Effector memory CD8-positive, alpha-beta T cell (primary cell): ENCODE measurements around the gene NCOA6.

ENCODE experiments used
- ATAC-seq: fragments of 150-1000 bp; cut with Tn5 transposase; replicated peaks from 2 replicates; pipeline ENCODE4 v1.10.0; 2021; ENCODE audit warnings: mild to moderate bottlenecking, moderate library complexity
- DNase-seq, 3 experiments: peaks; one replicate each; pipeline ENCODE4 v3.0.0; 2021
- H3K27ac Mint-ChIP-seq, 2 donors: one replicate each; pipeline ENCODE4 v1.8.0; 2022; ENCODE audit warnings: mild to moderate bottlenecking in 2 of 2, mixed read lengths in 2 of 2, moderate library complexity in 2 of 2
- H3K27me3 Mint-ChIP-seq, 2 donors: one replicate each; pipeline ENCODE4 v1.8.0; 2022; ENCODE audit warnings: mixed read lengths in 2 of 2
- H3K36me3 Mint-ChIP-seq: one replicate; pipeline ENCODE4 v1.8.0; 2022; ENCODE audit warnings: mild to moderate bottlenecking, moderate library complexity, mixed read lengths; ENCODE audit not compliant: insufficient read depth
- H3K4me1 Mint-ChIP-seq, 2 donors: one replicate each; pipeline ENCODE4 v1.8.0; 2022; ENCODE audit warnings: low read depth in 2 of 2, mixed read lengths in 2 of 2
- H3K4me3 Mint-ChIP-seq, 2 donors: one replicate each; pipeline ENCODE4 v1.8.0; 2022; ENCODE audit warnings: mild to moderate bottlenecking in 2 of 2, mixed read lengths in 2 of 2, moderate library complexity in 2 of 2
- H3K9me3 Mint-ChIP-seq, 2 donors: one replicate each; pipeline ENCODE4 v1.8.0; 2022; ENCODE audit warnings: mixed read lengths in 2 of 2
- total RNA-seq, 9 experiments: gene quantifications; one replicate each; lab custom pipeline; 2026; lab: John Stamatoyannopoulos, UW

NCOA6 gene
- 17.0 to 87.0 (median 32.4) reads per million in 9 experiments for total RNA-seq

GRCh38 chr20:34825530-34826362, at the start of gene NCOA6:
NCOA6 (minus strand) TSS chr20:34825651; CDS start chr20:34782355, 43,296 bp downstream.
- Mint-ChIP-seq H3K36me3 (peaks cover 11% of the 10 kb centered on the region), H3K9me3 (no peaks in the 10 kb centered on the region), H3K4me3 (peak within 1 kb of the TSS; percentile 89 to 93), H3K4me1 (peaks cover 34 to 41% of the 10 kb centered on the region in 2 donors), H3K27ac (peak within 1 kb of the TSS; percentile 89 to 92), H3K27me3 (no peaks in the 10 kb centered on the region)
- DNase-seq (peak; percentile 65 to 72 (median 68)), ATAC-seq (peak; percentile 71)

- H3K27me3 Mint-ChIP-seq, result no peaks in the 10 kb centered on the region
- peaks cover 4% of the 10 kb centered on the region for H3K36me3 Mint-ChIP-seq
- no peak for ATAC-seq
- peak overlapping the region in 1 of 2 donors; percentile 89 for H3K27ac Mint-ChIP-seq
- peak overlapping the region; percentile 83 to 89 for H3K4me3 Mint-ChIP-seq
- peaks cover 32 to 48% of the 10 kb centered on the region in 2 donors for H3K4me1 Mint-ChIP-seq
- no peaks in the 10 kb centered on the region for H3K9me3 Mint-ChIP-seq
- peak in 1 of 3 experiments; percentile 26 for DNase-seq
These were observed 48.7 kb upstream of the NCOA6 start for GRCh38 chr20:34874094-34874654.

- Mint-ChIP-seq H3K9me3 (no peaks in the 10 kb centered on the region), H3K27ac (peak overlapping the region; percentile 21 to 89), H3K4me3 (peak overlapping the region; percentile 83 to 89), H3K36me3 (peaks cover 4% of the 10 kb centered on the region), H3K27me3 (no peaks in the 10 kb centered on the region), H3K4me1 (peaks cover 32 to 47% of the 10 kb centered on the region in 2 donors)
- DNase-seq (no peak), ATAC-seq (no peak)
These were observed 48.2 kb upstream of the NCOA6 start for GRCh38 chr20:34873583-34874093.

- peak; percentile 75 for ATAC-seq
- H3K27me3 Mint-ChIP-seq, result no peaks in the 10 kb centered on the region
- peaks cover 4% of the 10 kb centered on the region for H3K36me3 Mint-ChIP-seq
- peaks cover 32 to 47% of the 10 kb centered on the region in 2 donors for H3K4me1 Mint-ChIP-seq
- DNase-seq, result peak; percentile 81 to 86 (median 84)
- H3K9me3 Mint-ChIP-seq, result no peaks in the 10 kb centered on the region
- peak within 1 kb of the TSS; percentile 83 to 89 for H3K4me3 Mint-ChIP-seq
- H3K27ac Mint-ChIP-seq, result peak within 1 kb of the TSS; percentile 41 to 89
These were observed 47.3 kb upstream of the NCOA6 start, which contains the start of gene GGT7 for GRCh38 chr20:34872622-34873224. GGT7 (minus strand) TSS chr20:34872856; CDS start chr20:34872815, 41 bp downstream.

GRCh38 chr20:34871966-34872621, 46.6 kb upstream of the NCOA6 start:
- DNase-seq, result no peak
- H3K27ac Mint-ChIP-seq, result peak overlapping the region; percentile 41 to 71
- H3K27me3 Mint-ChIP-seq, result no peaks in the 10 kb centered on the region
- H3K4me3 Mint-ChIP-seq, result peak overlapping the region; percentile 83 to 89
- peaks cover 32 to 45% of the 10 kb centered on the region in 2 donors for H3K4me1 Mint-ChIP-seq
- ATAC-seq, result no peak
- no peaks in the 10 kb centered on the region for H3K9me3 Mint-ChIP-seq
- H3K36me3 Mint-ChIP-seq, result peaks cover 4% of the 10 kb centered on the region

- peak overlapping the region; percentile 83 to 89 for H3K4me3 Mint-ChIP-seq
- peak overlapping the region; percentile 0 to 2 for H3K27ac Mint-ChIP-seq
- peaks cover 3% of the 10 kb centered on the region for H3K36me3 Mint-ChIP-seq
- no peaks in the 10 kb centered on the region for H3K9me3 Mint-ChIP-seq
- H3K27me3 Mint-ChIP-seq, result no peaks in the 10 kb centered on the region
- DNase-seq (no peak), ATAC-seq (no peak)
- H3K4me1 Mint-ChIP-seq, result peaks cover 29 to 40% of the 10 kb centered on the region in 2 donors
These were observed 46.0 kb upstream of the NCOA6 start for GRCh38 chr20:34871320-34871926.

GRCh38 chr20:34864216-34864615, 38.8 kb upstream of the NCOA6 start:
- no peaks in the 10 kb centered on the region for H3K9me3 Mint-ChIP-seq
- H3K36me3 Mint-ChIP-seq, result peaks cover 4% of the 10 kb centered on the region
- no peak for ATAC-seq
- no peaks in the 10 kb centered on the region for H3K27me3 Mint-ChIP-seq
- no peak overlapping the region for H3K4me3 Mint-ChIP-seq
- DNase-seq, result no peak
- H3K27ac Mint-ChIP-seq, result peak overlapping the region in 1 of 2 donors; percentile 1
- H3K4me1 Mint-ChIP-seq, result peaks cover 0 to 13% of the 10 kb centered on the region in 2 donors

- no peak overlapping the region for H3K4me3 Mint-ChIP-seq
- DNase-seq (no peak), ATAC-seq (no peak)
- H3K36me3 Mint-ChIP-seq, result peaks cover 4% of the 10 kb centered on the region
- peaks cover 0 to 13% of the 10 kb centered on the region in 2 donors for H3K4me1 Mint-ChIP-seq
- peak overlapping the region in 1 of 2 donors; percentile 59 for H3K27ac Mint-ChIP-seq
- H3K27me3 Mint-ChIP-seq, result no peaks in the 10 kb centered on the region
- H3K9me3 Mint-ChIP-seq, result no peaks in the 10 kb centered on the region
These were observed 38.0 kb upstream of the NCOA6 start for GRCh38 chr20:34863421-34863965.

- Mint-ChIP-seq H3K27me3 (no peaks in the 10 kb centered on the region), H3K4me3 (no peak overlapping the region), H3K36me3 (peaks cover 4% of the 10 kb centered on the region), H3K9me3 (no peaks in the 10 kb centered on the region), H3K27ac (peak overlapping the region in 1 of 2 donors; percentile 59), H3K4me1 (peaks cover 0 to 13% of the 10 kb centered on the region in 2 donors)
- ATAC-seq, result no peak
- DNase-seq, result no peak
These were observed 37.3 kb upstream of the NCOA6 start for GRCh38 chr20:34862724-34863123.

- DNase-seq (no peak), ATAC-seq (no peak)
- Mint-ChIP-seq H3K4me1 (peaks cover 0 to 13% of the 10 kb centered on the region in 2 donors), H3K4me3 (no peak overlapping the region), H3K9me3 (no peaks in the 10 kb centered on the region), H3K27me3 (no peaks in the 10 kb centered on the region), H3K27ac (no peak overlapping the region), H3K36me3 (peaks cover 4% of the 10 kb centered on the region)
These were observed 36.1 kb upstream of the NCOA6 start for GRCh38 chr20:34861386-34862084.

GRCh38 chr20:34859826-34860545, 34.5 kb upstream of the NCOA6 start:
- H3K4me3 Mint-ChIP-seq, result no peak overlapping the region
- no peak overlapping the region for H3K27ac Mint-ChIP-seq
- peaks cover 0 to 5% of the 10 kb centered on the region in 2 donors for H3K4me1 Mint-ChIP-seq
- no peak for DNase-seq
- peaks cover 4% of the 10 kb centered on the region for H3K36me3 Mint-ChIP-seq
- no peaks in the 10 kb centered on the region for H3K27me3 Mint-ChIP-seq
- ATAC-seq, result no peak
- H3K9me3 Mint-ChIP-seq, result no peaks in the 10 kb centered on the region
